Activated T-helper 1 cell treated with anti-CD3 and anti-CD28 coated beads, Interleukin-12 subunit alpha, Interleukin-12 subunit beta, Interleukin-2, Interleukin-4 antibody, amounts not matched to agents 30 ng/mL and 10 ng/mL and 1 ng/mL, durations not matched to agents 14 hours and 24 hours and 36 hours (primary cell): ENCODE measurements around the gene MYO1B. TPM values are rescaled to one million over a fixed set of nuclear protein-coding genes. Genes with fewer than 3 reads are reported as not detected.
A peak's percentile ranks its signal among the peaks of the same experiment; 100 is the strongest.

Experiments used
- DNase-seq: peaks from one replicate; pipeline ENCODE4 v3.0.0; 2021; ENCODE audit warnings: low spot score
- H3K27ac Mint-ChIP-seq: one replicate; pipeline ENCODE4 v1.8.0; 2021; ENCODE audit warnings: mild to moderate bottlenecking, mixed read lengths
- H3K27me3 Mint-ChIP-seq: one replicate; pipeline ENCODE4 v1.8.0; 2022; ENCODE audit warnings: mild to moderate bottlenecking, moderate library complexity, mixed read lengths; ENCODE audit not compliant: insufficient read depth
- H3K36me3 Mint-ChIP-seq: one replicate; pipeline ENCODE4 v1.8.0; 2021; ENCODE audit warnings: low read depth, mixed read lengths
- H3K4me1 Mint-ChIP-seq: one replicate; pipeline ENCODE4 v1.8.0; 2021; ENCODE audit warnings: low read depth, mixed read lengths
- H3K4me3 Mint-ChIP-seq: one replicate; pipeline ENCODE4 v1.8.0; 2021; ENCODE audit warnings: mild to moderate bottlenecking, moderate library complexity, mixed read lengths
- H3K9me3 Mint-ChIP-seq: one replicate; pipeline ENCODE4 v1.8.0; 2021; ENCODE audit warnings: mixed read lengths
- intact Hi-C: fragments of 100-400 bp; cut with micrococcal nuclease; formaldehyde crosslinking; loops from one replicate; pipeline ENCODE4 v1.15.1; 2024
- total RNA-seq: library from RNA; stranded (reverse); gene quantifications from 2 replicates; pipeline ENCODE4 v1.2.3, GENCODE V29; 2022

MYO1B gene
- total RNA-seq, 1 donor from 2014 or later, result 13.2 TPM

- Mint-ChIP-seq H3K27me3 (peaks cover 5% of the 10 kb centered on the region), H3K9me3 (no peaks in the 10 kb centered on the region), H3K4me1 (peaks cover 13% of the 10 kb centered on the region), H3K4me3 (no peak overlapping the region), H3K36me3 (no peaks in the 10 kb centered on the region), H3K27ac (no peak overlapping the region)
- intact Hi-C loops, result no loop called here
- DNase-seq, result no peak
Measured at GRCh38 chr2:191230174-191230573, 15.0 kb upstream of the MYO1B start.

DNA sequence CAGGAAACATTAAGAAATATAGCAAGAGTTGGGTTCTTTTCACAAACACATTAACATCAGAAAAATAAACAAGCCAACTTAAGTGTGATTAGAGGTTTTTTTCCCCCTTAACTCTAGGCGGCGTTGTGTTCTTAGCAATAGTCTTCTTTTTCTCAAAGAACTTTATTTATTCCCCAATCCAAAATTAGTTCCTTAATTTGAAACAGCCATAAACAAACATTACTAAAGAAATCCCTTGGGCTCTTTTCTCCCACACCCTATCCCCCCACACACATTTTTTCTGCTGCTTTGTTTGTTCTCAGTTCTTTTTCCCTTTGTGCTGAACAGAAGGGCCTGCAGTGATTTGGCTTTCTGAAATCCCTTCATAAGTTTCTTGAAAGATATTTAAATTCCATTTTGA lies 13.2 kb upstream of the MYO1B start:
- peaks cover 3% of the 10 kb centered on the region for H3K27me3 Mint-ChIP-seq
- no peak overlapping the region for H3K27ac Mint-ChIP-seq
- intact Hi-C loops, result no loop called here
- H3K4me1 Mint-ChIP-seq, result peaks cover 13% of the 10 kb centered on the region
- DNase-seq, result no peak
- H3K4me3 Mint-ChIP-seq, result no peak overlapping the region
- no peaks in the 10 kb centered on the region for H3K36me3 Mint-ChIP-seq
- no peaks in the 10 kb centered on the region for H3K9me3 Mint-ChIP-seq

DNA sequence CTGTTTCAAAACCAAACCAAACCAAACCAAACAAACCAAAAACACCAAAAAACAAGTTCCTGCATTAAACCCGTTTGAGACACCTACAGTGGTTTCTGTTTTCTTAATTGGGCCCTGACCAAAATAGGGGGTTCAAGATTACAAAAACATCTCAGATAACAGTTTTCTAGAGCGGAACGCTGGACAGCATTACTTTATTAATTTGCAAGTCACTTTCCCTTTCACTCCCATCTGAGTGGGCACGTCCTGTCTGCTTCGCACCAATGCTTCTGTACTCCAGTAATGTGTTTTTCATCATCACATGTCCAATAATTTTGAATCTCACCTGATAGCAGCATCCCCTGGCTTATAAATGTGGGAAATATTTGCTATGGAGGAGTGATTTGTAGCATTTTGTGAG lies 11.7 kb upstream of the MYO1B start:
- Mint-ChIP-seq H3K27ac (no peak overlapping the region), H3K4me1 (peaks cover 8% of the 10 kb centered on the region)

GRCh38 chr2:191234376-191234775 lies 10.8 kb upstream of the MYO1B start:
- no peaks in the 10 kb centered on the region for H3K27me3 Mint-ChIP-seq
- intact Hi-C loops, result no loop called here

More for the DNA sequence above, 11.7 kb upstream of the MYO1B start:
- Mint-ChIP-seq H3K4me3 (no peak overlapping the region), H3K9me3 (no peaks in the 10 kb centered on the region), H3K36me3 (no peaks in the 10 kb centered on the region), H3K27me3 (no peaks in the 10 kb centered on the region)
- no peak for DNase-seq
- intact Hi-C loops, result no loop called here

DNA sequence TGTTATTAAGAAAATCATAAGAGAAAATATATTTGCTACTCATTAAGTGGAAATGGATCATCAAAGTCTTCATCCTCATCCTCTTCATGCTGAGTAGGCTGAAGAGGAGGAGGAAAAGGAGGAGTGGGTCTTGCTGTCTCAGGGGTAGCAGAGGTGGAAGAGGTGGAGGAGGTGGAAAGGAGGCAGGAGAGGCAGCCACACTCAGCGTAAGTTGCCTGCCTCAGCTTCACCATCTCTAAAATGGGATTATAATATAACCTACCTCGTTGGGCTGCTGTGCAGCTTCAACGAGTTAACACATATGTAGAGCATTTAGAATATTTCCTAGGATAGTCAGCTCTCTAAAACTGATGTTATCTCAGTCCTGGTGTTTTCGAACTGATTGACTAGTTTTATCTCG lies 4.3 kb upstream of the MYO1B start:
- intact Hi-C loops, result loop anchor here (10.0 kb wide), 1 partner anchor 284 kb away; no protein-coding TSS in a partner anchor
- Mint-ChIP-seq H3K4me3 (no peak overlapping the region), H3K4me1 (no peaks in the 10 kb centered on the region), H3K27me3 (peaks cover 3% of the 10 kb centered on the region), H3K27ac (no peak overlapping the region), H3K9me3 (peaks cover 4% of the 10 kb centered on the region), H3K36me3 (no peaks in the 10 kb centered on the region)
- DNase-seq, result no peak

More at GRCh38 chr2:191234376-191234775, 10.8 kb upstream of the MYO1B start:
- Mint-ChIP-seq H3K9me3 (peaks cover 4% of the 10 kb centered on the region), H3K4me1 (peaks cover 8% of the 10 kb centered on the region), H3K4me3 (no peak overlapping the region), H3K36me3 (no peaks in the 10 kb centered on the region), H3K27ac (no peak overlapping the region)
- DNase-seq, result no peak

GRCh38 chr2:191241418-191241817 lies 3.8 kb upstream of the MYO1B start:
- Mint-ChIP-seq H3K9me3 (peaks cover 4% of the 10 kb centered on the region), H3K27ac (no peak overlapping the region), H3K36me3 (no peaks in the 10 kb centered on the region), H3K4me1 (peaks cover 5% of the 10 kb centered on the region), H3K27me3 (peaks cover 4% of the 10 kb centered on the region), H3K4me3 (no peak overlapping the region)
- intact Hi-C loops, result loop anchor here (10.0 kb wide), 1 partner anchor 283 kb away; no protein-coding TSS in a partner anchor
- DNase-seq, result no peak

DNA sequence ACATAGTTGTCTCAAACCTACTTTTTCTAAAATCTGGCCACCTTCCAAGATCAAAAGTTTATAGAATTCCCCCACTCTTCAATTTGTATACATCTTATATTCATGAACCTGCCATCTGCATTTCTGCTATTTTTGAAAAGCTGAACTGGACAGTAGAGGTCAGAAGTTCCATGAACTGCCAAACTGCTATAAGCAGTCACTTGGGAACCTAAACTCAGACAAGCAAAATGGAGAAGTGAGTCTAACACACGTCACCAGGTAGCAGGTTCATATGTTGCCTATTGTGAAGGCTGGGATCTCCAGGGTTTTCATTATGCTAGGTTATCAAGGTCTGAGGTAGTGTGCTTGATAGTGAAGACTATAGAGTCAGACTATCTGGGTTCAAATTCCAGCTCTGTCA lies 2.0 kb upstream of the MYO1B start:
- no peak overlapping the region for H3K27ac Mint-ChIP-seq
- H3K27me3 Mint-ChIP-seq, result peaks cover 5% of the 10 kb centered on the region
- H3K4me3 Mint-ChIP-seq, result no peak overlapping the region
- H3K36me3 Mint-ChIP-seq, result peaks cover 1% of the 10 kb centered on the region
- peaks cover 23% of the 10 kb centered on the region for H3K4me1 Mint-ChIP-seq
- peaks cover 4% of the 10 kb centered on the region for H3K9me3 Mint-ChIP-seq
- no peak for DNase-seq
- intact Hi-C loops, result loop anchor here (10.0 kb wide), 1 partner anchor 282 kb away; no protein-coding TSS in a partner anchor

DNA sequence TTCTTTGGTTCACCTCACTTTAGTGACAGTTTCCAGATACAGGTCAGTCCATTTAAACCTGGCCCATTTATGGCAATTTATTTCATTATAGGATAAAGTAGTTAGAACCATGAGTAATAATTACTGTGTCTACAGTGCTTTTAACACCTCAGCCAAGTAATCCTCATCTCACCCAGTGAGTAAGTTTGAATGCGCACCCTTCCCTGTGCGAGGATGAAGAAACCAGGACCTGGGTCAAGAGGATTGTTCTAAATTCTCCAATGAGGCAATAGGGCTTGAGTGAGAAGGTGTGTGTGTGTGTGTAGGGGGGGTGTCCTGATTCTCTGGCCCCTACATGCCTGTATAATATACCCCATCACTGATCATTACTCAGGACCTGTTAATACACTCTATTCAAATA lies 854 bp upstream of the MYO1B start:
- Mint-ChIP-seq H3K4me1 (peaks cover 23% of the 10 kb centered on the region), H3K27ac (no peak overlapping the region), H3K4me3 (peak overlapping the region; percentile 76), H3K9me3 (no peaks in the 10 kb centered on the region), H3K36me3 (peaks cover 1% of the 10 kb centered on the region), H3K27me3 (peaks cover 5% of the 10 kb centered on the region)
- intact Hi-C loops, result loop anchor here (2.0 to 10.0 kb wide), 4 partner anchors 50 to 280 kb away; no protein-coding TSS in a partner anchor
- no peak for DNase-seq

DNA sequence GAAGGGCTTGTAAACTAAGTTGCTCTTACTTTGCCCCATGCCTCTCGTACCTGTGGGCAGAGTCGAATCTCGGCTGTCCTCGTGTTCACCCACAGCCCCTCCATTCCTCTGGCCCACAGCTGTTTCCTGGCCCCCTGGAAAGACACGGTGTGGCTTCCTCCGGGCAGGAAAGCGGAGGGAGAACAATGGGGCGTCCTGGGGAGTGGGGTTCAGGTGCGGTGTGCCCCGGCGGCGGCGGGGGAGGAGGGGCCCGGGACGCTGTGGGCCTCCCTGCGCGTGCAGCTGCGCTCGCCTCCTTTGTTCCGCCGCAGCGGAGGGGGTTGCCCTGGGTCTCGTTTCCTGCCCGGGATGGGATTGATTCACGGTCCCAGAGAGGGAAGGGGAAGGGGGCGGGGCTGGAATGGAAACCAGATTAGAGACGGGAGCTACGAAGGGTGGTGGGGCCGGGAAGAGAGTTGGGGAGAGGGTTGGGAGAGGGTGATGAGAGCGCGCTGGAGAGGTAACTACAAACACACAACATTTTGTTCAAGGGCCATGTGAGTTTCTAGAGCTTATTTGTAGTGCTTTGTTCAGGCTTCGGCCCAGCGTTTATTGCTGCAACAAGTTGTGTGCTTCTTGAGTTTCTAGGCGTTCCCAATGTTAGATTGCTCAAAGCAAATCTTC lies 796 bp downstream of the MYO1B start:
- intact Hi-C loops, result loop anchor here (2.0 to 10.0 kb wide), 5 partner anchors 51 to 279 kb away; no protein-coding TSS in a partner anchor
- Mint-ChIP-seq H3K4me3 (peak overlapping the region; percentile 77), H3K9me3 (no peaks in the 10 kb centered on the region), H3K27me3 (peaks cover 5% of the 10 kb centered on the region), H3K4me1 (peaks cover 23% of the 10 kb centered on the region), H3K27ac (peak overlapping the region; percentile 49), H3K36me3 (peaks cover 1% of the 10 kb centered on the region)
- DNase-seq, result peak; percentile 14

- Mint-ChIP-seq H3K4me3 (peak overlapping the region; percentile 77), H3K9me3 (no peaks in the 10 kb centered on the region), H3K27me3 (peaks cover 5% of the 10 kb centered on the region), H3K27ac (no peak overlapping the region), H3K4me1 (peaks cover 23% of the 10 kb centered on the region), H3K36me3 (peaks cover 1% of the 10 kb centered on the region)
- intact Hi-C loops, result loop anchor here (2.0 to 10.0 kb wide), 2 partner anchors 194 to 278 kb away; no protein-coding TSS in a partner anchor
- DNase-seq, result no peak
Measured at GRCh38 chr2:191246820-191247380, 1.7 kb downstream of the MYO1B start.

DNA sequence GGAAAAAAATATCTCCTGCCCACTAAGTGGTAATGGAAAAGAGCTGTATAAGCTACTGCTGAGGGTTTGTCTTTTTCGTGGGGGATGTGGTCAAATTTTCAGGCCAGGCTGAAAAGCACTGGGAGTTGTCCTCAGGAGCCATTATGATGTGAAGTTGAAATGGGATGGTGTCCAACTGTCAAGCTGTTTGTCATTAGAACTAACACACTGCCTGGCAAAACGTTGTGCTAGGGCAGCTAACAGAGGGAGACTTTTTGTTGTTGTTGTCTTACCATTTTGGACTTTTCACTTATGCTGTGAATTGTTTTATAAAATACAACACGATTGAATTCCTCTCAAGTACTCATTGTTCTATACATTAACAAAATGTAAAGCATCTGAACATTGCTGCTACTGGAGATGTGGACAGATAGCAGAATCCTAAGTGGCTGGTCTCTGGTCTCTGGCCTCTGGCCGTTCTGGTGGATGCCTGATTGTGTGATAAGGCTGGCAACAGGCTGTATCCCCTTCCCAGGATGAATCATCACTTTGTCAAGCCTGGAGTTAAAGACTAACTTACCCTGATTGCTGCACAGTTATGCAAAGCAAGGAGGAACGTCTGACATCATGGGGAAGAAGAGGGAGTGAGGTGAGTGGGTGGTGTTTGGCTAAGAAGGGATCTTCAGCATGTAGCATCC lies 2.3 kb downstream of the MYO1B start:
- H3K4me3 Mint-ChIP-seq, result no peak overlapping the region
- intact Hi-C loops, result loop anchor here (2.0 to 10.0 kb wide), 2 partner anchors 195 to 277 kb away; no protein-coding TSS in a partner anchor
- H3K27ac Mint-ChIP-seq, result no peak overlapping the region

GRCh38 chr2:191249156-191249813 lies 4.1 kb downstream of the MYO1B start:
- Mint-ChIP-seq H3K9me3 (no peaks in the 10 kb centered on the region), H3K36me3 (peaks cover 1% of the 10 kb centered on the region), H3K27ac (no peak overlapping the region), H3K4me1 (peaks cover 23% of the 10 kb centered on the region), H3K27me3 (peaks cover 5% of the 10 kb centered on the region), H3K4me3 (no peak overlapping the region)
- intact Hi-C loops, result loop anchor here (10.0 kb wide), 1 partner anchor 276 kb away; no protein-coding TSS in a partner anchor
- DNase-seq, result no peak

More for the DNA sequence above, 2.3 kb downstream of the MYO1B start:
- Mint-ChIP-seq H3K27me3 (peaks cover 5% of the 10 kb centered on the region), H3K36me3 (peaks cover 1% of the 10 kb centered on the region), H3K4me1 (peaks cover 23% of the 10 kb centered on the region), H3K9me3 (no peaks in the 10 kb centered on the region)
- DNase-seq, result no peak
